Kidney (tissue), 14 donors: Measurements from ENCODE around the gene ARHGAP44. TPM values are rescaled to one million over a fixed set of nuclear protein-coding genes. Genes with fewer than 3 reads are reported as not detected.

Source experiments
- DNase-seq, 5 donors: peaks; one replicate each; pipeline ENCODE4 v3.0.0-alpha.2; 2013 to 2020
- FAIRE-seq: peaks from 2 replicates; lab custom pipeline; 2012; peaks lifted over from hg19 to GRCh38; lab: Jason Lieb, UNC
- H3K27ac ChIP-seq, 2 donors: one replicate each; pipeline ENCODE4 v1.7.0; 2013; ENCODE audit warnings: low read depth in 2 of 2, low read length in 2 of 2, inconsistent platforms in 1 of 2
- H3K27me3 ChIP-seq: one replicate; pipeline ENCODE4 v1.7.1; 2013; ENCODE audit warnings: low read length, inconsistent platforms; ENCODE audit not compliant: control insufficient read depth, insufficient read depth
- H3K36me3 ChIP-seq, 3 donors: one replicate each; pipeline versions ENCODE4 v1.7.0 to v1.7.1; 2013; ENCODE audit warnings: low read length in 3 of 3, control low read depth in 1 of 3, inconsistent platforms in 1 of 3; ENCODE audit not compliant: insufficient read depth in 3 of 3, control insufficient read depth in 2 of 3
- H3K4me1 ChIP-seq, 3 donors: one replicate each; pipeline versions ENCODE4 v1.7.0 to v1.7.1; 2013; ENCODE audit warnings: low read length in 3 of 3, inconsistent platforms in 1 of 3, low read depth in 1 of 3; ENCODE audit not compliant: control insufficient read depth in 2 of 3, insufficient read depth in 2 of 3
- H3K4me3 ChIP-seq, 3 donors: one replicate each; pipeline versions ENCODE4 v1.7.0 to v1.8.1; 2013; ENCODE audit warnings: low read length in 3 of 3, control low read depth in 1 of 3, inconsistent platforms in 1 of 3
- H3K9ac ChIP-seq, 3 donors: one replicate each; pipeline versions ENCODE4 v1.7.0 to v1.7.1; 2013; ENCODE audit warnings: low read length in 3 of 3, control low read depth in 1 of 3, inconsistent platforms in 1 of 3
- H3K9me3 ChIP-seq, 3 donors: one replicate each; pipeline versions ENCODE4 v1.7.0 to v1.7.1; 2013; ENCODE audit warnings: low read length in 3 of 3, control low read depth in 1 of 3, inconsistent platforms in 1 of 3; ENCODE audit not compliant: control insufficient read depth in 2 of 3, insufficient read depth in 1 of 3
- intact Hi-C: fragments of 100-400 bp; cut with DNase I; formaldehyde crosslinking; loops from one replicate; pipeline ENCODE4 v1.11.1; 2022
- polyA plus RNA-seq: library from polyadenylated mRNA; stranded (reverse); fragments of 350-450 nt; fragmentation: Illumina TruSeq; extraction: RNeasy Lipid Tissue Mini Kit (QIAGEN cat#74804); gene quantifications from one replicate; pipeline ENCODE4 v1.2.3, GENCODE V29; 2014; ENCODE audit warnings: low read depth, low replicate concordance; ENCODE audit not compliant: insufficient read depth
- total RNA-seq: library from RNA; stranded (reverse); fragmentation: NEBNext Ultra II Directional; extraction: Animal tissue kit (Norgen Biotek cat#: 25700); gene quantifications from one replicate; pipeline ENCODE4 v1.2.1, GENCODE V29; 2021
- TF ChIP-seq, protein P1 (sequence below): IDR thresholded peaks from 3 replicates; pipeline ENCODE4 v1.5.1; 2012; ENCODE audit warnings: mild to moderate bottlenecking, moderate library complexity, borderline replicate concordance; ENCODE audit not compliant: insufficient read depth; ENCODE audit errors: extremely low read depth
- donor health status: control.
- donor health status: control.
- donor health status: control.
- donor health status: control.
- donor health status: control.
- donor health status: DM: yes; HTN: yes; CAD: no.
- donor health status: Normal renal cell carcinoma (clear cell type).

ARHGAP44 gene
- total and polyA plus RNA-seq, 2 donors from 2014 or later: 3.7 to 8.4 TPM

DNA sequence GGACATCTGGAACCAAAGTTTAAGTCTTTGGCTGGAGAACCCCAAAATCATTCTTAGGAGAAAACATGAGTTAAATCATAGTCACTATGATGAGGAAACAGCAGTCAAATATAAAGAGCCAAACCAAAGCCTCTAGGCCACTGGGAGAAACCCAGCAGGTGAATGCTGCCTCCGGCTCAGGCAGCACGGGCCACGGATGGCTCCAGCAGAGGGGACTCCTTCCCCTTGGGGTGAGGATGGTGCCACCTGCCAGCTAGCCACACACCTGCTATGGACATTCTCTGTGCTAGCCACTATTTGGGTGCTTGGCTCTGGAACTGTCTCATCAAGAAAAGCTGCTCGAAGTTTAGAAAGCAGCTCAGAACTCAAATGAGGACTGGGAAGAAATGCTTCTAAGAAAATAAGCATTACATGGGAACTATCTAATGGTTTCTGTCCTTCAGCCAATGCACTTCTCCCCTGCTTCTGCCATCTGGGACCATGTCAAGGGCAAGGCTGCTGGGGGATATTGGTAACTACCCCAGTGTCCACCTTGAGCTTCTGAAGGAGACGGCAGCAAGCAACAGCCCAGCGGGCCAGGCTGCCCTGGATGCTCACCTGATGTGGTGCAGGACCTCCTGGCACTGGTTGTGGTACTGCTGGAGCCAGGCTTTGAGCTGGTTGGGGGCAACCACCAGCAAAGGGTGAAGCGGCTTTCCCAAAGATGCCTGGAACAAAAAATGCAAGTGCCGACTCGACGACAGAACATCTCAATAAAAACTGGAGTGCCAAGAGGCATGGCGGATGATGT, 206.0 kb downstream of the ARHGAP44 start:
- H3K4me3 ChIP-seq: no peak overlapping the region
- no peak overlapping the region for H3K9ac ChIP-seq
- H3K4me1 ChIP-seq: no peaks in the 10 kb centered on the region
- no peak overlapping the region for H3K27ac ChIP-seq
- peak in 1 of 5 donors; percentile 52 for DNase-seq
- no peaks in the 10 kb centered on the region for H3K9me3 ChIP-seq
- intact Hi-C loops: no loop called here
- H3K36me3 ChIP-seq: peaks cover 10 to 85% (median 63%) of the 10 kb centered on the region in 3 donors
- TF ChIP-seq, protein P1, sequence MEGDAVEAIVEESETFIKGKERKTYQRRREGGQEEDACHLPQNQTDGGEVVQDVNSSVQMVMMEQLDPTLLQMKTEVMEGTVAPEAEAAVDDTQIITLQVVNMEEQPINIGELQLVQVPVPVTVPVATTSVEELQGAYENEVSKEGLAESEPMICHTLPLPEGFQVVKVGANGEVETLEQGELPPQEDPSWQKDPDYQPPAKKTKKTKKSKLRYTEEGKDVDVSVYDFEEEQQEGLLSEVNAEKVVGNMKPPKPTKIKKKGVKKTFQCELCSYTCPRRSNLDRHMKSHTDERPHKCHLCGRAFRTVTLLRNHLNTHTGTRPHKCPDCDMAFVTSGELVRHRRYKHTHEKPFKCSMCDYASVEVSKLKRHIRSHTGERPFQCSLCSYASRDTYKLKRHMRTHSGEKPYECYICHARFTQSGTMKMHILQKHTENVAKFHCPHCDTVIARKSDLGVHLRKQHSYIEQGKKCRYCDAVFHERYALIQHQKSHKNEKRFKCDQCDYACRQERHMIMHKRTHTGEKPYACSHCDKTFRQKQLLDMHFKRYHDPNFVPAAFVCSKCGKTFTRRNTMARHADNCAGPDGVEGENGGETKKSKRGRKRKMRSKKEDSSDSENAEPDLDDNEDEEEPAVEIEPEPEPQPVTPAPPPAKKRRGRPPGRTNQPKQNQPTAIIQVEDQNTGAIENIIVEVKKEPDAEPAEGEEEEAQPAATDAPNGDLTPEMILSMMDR: no peak
- no peaks in the 10 kb centered on the region for H3K27me3 ChIP-seq
- FAIRE-seq: no peak

DNA sequence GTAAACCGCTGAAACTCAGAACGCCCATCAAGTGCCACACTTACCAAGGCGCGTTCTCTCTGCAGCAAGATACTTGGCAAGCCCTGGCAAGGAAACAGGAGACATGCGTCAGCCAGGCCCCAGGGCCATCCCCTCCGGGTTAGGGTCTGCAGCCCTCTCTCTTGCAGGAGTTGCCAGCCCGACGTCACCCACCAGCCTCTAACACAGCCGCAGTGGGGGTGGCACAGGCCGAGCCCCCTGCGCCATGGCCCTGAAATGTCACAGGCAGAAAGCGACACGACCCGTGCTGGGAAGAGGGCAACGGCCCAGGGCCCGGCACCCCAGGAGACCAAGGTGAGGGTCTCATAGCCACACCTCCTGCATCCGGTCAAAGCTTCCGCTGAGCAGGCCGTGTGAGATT, 206.6 kb downstream of the ARHGAP44 start:
- Histone ChIP-seq H3K4me3 (no peak overlapping the region), H3K9ac (no peak overlapping the region), H3K4me1 (no peaks in the 10 kb centered on the region), H3K9me3 (no peaks in the 10 kb centered on the region), H3K27ac (no peak overlapping the region), H3K27me3 (no peaks in the 10 kb centered on the region), H3K36me3 (peaks cover 10 to 88% (median 64%) of the 10 kb centered on the region in 3 donors)
- TF ChIP-seq, protein P1: no peak
- intact Hi-C loops: no loop called here
- FAIRE-seq: no peak
- peak in 1 of 5 donors; percentile 41 for DNase-seq

DNA sequence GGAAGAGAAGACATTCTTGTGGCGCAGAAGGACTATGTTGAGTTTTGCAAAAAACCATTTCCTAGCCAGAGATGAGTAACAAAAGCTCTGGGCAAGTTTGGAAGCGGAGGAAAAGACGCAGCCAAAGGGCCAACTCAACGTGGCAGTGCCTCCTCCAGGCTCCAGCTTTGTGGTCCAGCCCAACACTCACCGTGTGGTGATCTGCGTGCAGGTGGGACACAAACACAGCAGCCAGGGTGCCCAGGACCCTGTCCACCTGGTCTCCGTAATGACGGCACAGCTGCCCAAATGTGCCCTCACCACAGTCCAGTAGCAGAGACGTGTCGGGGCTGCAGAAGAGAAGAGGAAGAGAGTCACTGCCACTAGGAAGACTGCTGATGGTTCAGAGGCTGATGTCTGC, 207.1 kb downstream of the ARHGAP44 start:
- Histone ChIP-seq H3K27me3 (no peaks in the 10 kb centered on the region), H3K36me3 (peaks cover 10 to 88% (median 64%) of the 10 kb centered on the region in 3 donors), H3K4me3 (no peak overlapping the region), H3K9ac (no peak overlapping the region), H3K27ac (no peak overlapping the region), H3K9me3 (no peaks in the 10 kb centered on the region), H3K4me1 (no peaks in the 10 kb centered on the region)
- intact Hi-C loops: no loop called here
- TF ChIP-seq, protein P1: no peak
- no peak for FAIRE-seq
- DNase-seq: peak in 1 of 5 donors; percentile 43
